HG03064 (cell line): ENCODE data around the gene CYP3A4.
"Not testable (repeated sequence)": the region's sequence is repeated elsewhere in the genome, so short reads cannot be mapped to it uniquely, and the experiment has no call there.

Experiments used
- ATAC-seq: cut with Tn5 transposase; IDR thresholded peaks from one replicate; pipeline ENCODE4 v1.9.1; 2021; ENCODE audit warnings: low read depth; ENCODE audit not compliant: unreplicated experiment

Gene CYP3A4

GRCh38 chr7:99730238-99730810 is 53.7 kb downstream of the CYP3A4 start:
- ATAC-seq, result no peak

- ATAC-seq, result no peak
These were observed 54.3 kb downstream of the CYP3A4 start for GRCh38 chr7:99729486-99730237.

GRCh38 chr7:99728615-99729014 is 55.4 kb downstream of the CYP3A4 start:
- no peak for ATAC-seq

GRCh38 chr7:99723201-99723600 is 60.8 kb downstream of the CYP3A4 start:
- not testable (repeated sequence) for ATAC-seq

- no peak for ATAC-seq
These were observed 63.0 kb downstream of the CYP3A4 start for GRCh38 chr7:99720800-99721595.

GRCh38 chr7:99719996-99720769 is 63.8 kb downstream of the CYP3A4 start:
- no peak for ATAC-seq

GRCh38 chr7:99713995-99714570 is 69.9 kb downstream of the CYP3A4 start:
- ATAC-seq, result no peak

GRCh38 chr7:99709838-99710578 is 74.0 kb downstream of the CYP3A4 start:
- ATAC-seq, result no peak

- no peak for ATAC-seq
These were observed 74.7 kb downstream of the CYP3A4 start for GRCh38 chr7:99709260-99709659.

- ATAC-seq, result no peak
These were observed 76.9 kb downstream of the CYP3A4 start for GRCh38 chr7:99707096-99707495.
